Nephron progenitor cell (in vitro differentiated cells): Measurements from ENCODE around the gene ITGAE.
"Not testable (repeated sequence)": the region's sequence is repeated elsewhere in the genome, so short reads cannot be mapped to it uniquely, and the experiment has no call there.

Experiments
- DNase-seq: peaks from one replicate; pipeline ENCODE4 v3.0.0; 2021
- H3K27ac Mint-ChIP-seq: 2 replicates; pipeline ENCODE4 v1.8.0; 2021; ENCODE audit warnings: mild to moderate bottlenecking, moderate library complexity, mixed read lengths
- H3K27me3 Mint-ChIP-seq: 2 replicates; pipeline ENCODE4 v1.8.0; 2021; ENCODE audit warnings: mild to moderate bottlenecking, low read depth, mixed read lengths; ENCODE audit not compliant: poor library complexity
- H3K36me3 Mint-ChIP-seq: 2 replicates; pipeline ENCODE4 v1.8.0; 2021; ENCODE audit warnings: low read depth, mixed read lengths
- H3K4me1 Mint-ChIP-seq: 2 replicates; pipeline ENCODE4 v1.8.0; 2021; ENCODE audit warnings: mixed read lengths
- H3K4me3 Mint-ChIP-seq: 2 replicates; pipeline ENCODE4 v1.8.0; 2021; ENCODE audit warnings: mild to moderate bottlenecking, moderate library complexity, mixed read lengths
- H3K9me3 Mint-ChIP-seq: 2 replicates; pipeline ENCODE4 v1.8.0; 2021; ENCODE audit warnings: mild to moderate bottlenecking, moderate library complexity, mixed read lengths
- TF ChIP-seq, protein P1 (sequence below): fragments of 200-600 bp; sonication (generic); IDR thresholded peaks from 2 replicates; pipeline ENCODE4 v1.5.0; 2021; ENCODE audit warnings: antibody characterized with exemption

The ITGAE gene

DNA sequence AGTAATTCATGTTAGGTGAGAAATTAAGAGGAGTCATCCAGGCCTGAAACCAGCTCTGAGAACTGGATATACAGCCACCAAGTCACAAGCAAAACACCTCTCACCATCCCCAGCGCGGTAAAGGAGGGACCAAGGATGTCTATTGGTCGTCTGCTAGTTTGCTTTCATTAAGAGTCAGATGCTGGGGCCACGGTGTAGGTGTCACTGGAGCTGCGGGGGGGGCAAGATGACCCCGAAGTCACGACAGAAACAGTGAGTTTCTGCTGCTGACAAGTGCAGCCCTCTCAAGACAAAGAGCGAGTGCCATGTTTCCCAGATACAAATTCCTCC is 44.3 kb upstream of the ITGAE start:
- no peak for DNase-seq
- peaks cover 20% of the 10 kb centered on the region for H3K27me3 Mint-ChIP-seq
- H3K4me3 Mint-ChIP-seq: peak overlapping the region; percentile 94
- H3K36me3 Mint-ChIP-seq: peaks cover 34% of the 10 kb centered on the region
- no peaks in the 10 kb centered on the region for H3K9me3 Mint-ChIP-seq
- peak overlapping the region; percentile 72 for H3K27ac Mint-ChIP-seq
- peaks cover 24% of the 10 kb centered on the region for H3K4me1 Mint-ChIP-seq
- TF ChIP-seq, protein P1, sequence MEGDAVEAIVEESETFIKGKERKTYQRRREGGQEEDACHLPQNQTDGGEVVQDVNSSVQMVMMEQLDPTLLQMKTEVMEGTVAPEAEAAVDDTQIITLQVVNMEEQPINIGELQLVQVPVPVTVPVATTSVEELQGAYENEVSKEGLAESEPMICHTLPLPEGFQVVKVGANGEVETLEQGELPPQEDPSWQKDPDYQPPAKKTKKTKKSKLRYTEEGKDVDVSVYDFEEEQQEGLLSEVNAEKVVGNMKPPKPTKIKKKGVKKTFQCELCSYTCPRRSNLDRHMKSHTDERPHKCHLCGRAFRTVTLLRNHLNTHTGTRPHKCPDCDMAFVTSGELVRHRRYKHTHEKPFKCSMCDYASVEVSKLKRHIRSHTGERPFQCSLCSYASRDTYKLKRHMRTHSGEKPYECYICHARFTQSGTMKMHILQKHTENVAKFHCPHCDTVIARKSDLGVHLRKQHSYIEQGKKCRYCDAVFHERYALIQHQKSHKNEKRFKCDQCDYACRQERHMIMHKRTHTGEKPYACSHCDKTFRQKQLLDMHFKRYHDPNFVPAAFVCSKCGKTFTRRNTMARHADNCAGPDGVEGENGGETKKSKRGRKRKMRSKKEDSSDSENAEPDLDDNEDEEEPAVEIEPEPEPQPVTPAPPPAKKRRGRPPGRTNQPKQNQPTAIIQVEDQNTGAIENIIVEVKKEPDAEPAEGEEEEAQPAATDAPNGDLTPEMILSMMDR: no peak

DNA sequence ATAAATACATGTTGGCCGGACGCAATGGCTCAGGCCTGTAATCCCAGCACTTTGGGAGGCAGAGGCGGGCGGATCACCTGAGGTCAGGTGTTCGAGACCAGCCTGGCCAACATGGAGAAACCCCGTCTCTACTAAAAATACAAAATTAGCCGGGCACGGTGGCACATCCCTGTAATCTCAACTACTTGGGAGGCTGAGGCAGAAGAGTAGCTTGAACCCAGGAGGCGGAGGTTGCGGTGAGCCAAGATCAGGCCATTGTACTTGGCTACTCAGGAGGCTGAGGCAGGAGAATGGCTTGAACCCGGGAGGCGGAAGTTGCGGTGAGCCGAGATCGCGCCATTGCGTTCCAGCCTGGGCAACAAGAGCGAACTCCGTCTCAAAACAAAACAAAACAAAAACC is 43.6 kb upstream of the ITGAE start:
- Mint-ChIP-seq H3K4me3 (peak overlapping the region; percentile 94), H3K27me3 (peaks cover 17% of the 10 kb centered on the region), H3K4me1 (peaks cover 24% of the 10 kb centered on the region), H3K36me3 (peaks cover 41% of the 10 kb centered on the region)
- H3K27ac Mint-ChIP-seq, H3K9me3 Mint-ChIP-seq, DNase-seq: not testable (repeated sequence)

DNA sequence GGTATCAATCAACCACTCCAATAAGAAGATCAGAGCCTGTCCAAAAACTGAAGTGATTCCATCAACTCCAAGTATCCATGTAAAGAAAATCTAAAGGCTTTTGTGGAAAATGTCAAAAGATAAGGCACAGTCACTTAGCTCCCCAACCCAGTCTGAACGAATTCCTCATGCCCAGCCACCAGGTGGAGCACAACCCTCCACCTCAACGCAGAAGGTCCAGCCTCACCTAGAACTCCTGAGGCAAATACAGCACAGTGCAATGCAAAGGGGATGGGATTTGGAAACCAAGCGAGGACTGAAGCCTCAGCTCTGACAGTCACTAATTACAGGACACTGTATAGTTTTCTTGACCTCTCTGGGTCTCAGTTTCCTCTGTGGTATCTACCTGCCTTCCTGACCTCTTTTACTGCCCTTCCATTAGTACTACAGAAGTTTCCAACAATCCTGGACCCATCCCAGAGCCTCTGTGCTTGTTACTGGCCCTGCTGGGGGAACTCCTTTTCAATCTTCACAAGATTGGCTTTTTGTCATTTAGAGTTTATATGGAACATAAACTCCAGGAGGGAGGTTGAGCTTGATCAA is 43.0 kb upstream of the ITGAE start:
- H3K27me3 Mint-ChIP-seq: peaks cover 12% of the 10 kb centered on the region
- no peaks in the 10 kb centered on the region for H3K9me3 Mint-ChIP-seq
- peaks cover 46% of the 10 kb centered on the region for H3K36me3 Mint-ChIP-seq
- peak overlapping the region; percentile 94 for H3K4me3 Mint-ChIP-seq
- TF ChIP-seq, protein P1: peak; percentile 47
- H3K27ac Mint-ChIP-seq: peak overlapping the region; percentile 6
- peak; percentile 36 for DNase-seq
- peaks cover 24% of the 10 kb centered on the region for H3K4me1 Mint-ChIP-seq

DNA sequence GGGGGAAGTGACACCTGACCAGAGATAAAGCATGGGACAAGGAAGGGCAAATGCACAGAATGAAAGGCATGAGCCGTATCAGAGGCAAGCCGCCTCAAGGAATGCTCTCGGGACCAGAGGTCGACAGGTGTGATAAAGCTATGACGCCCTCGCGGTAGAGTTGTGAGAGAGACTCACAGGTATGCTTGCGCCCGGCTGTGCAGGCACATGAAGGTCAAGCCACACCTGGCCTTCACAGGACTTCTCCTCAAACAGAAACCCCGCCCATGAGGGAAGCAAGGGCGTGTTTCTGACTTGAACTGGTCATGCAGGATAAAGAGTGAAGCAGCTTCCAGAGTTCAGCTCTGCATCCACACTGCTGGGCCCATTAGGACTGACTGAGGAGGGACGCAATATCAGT is 37.2 kb upstream of the ITGAE start:
- Mint-ChIP-seq H3K4me3 (no peak overlapping the region), H3K36me3 (peaks cover 75% of the 10 kb centered on the region), H3K4me1 (peaks cover 8% of the 10 kb centered on the region), H3K27ac (peak overlapping the region; percentile 34), H3K9me3 (no peaks in the 10 kb centered on the region), H3K27me3 (no peaks in the 10 kb centered on the region)
- DNase-seq: no peak
- TF ChIP-seq, protein P1: no peak

DNA sequence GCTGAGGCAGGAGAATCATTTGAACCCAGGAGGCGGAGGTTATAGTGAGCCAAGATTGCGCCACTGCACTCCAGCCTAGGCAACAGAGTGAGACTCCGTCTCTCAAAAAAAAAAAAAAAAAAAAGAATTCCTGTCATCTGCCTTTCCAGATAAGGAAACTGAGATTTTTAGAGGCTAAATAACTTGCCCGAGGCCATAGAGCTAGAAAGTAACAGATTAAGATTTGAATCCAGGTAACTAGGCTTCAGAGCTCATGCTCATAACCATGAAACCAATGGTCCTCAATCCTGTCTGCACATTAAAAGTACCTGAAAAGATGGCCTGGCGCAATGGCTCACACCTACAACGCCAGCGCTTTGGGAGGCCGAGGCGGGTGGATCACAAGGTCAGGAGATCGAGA is 35.6 kb upstream of the ITGAE start:
- H3K27ac Mint-ChIP-seq: no peak overlapping the region
- H3K27me3 Mint-ChIP-seq: peaks cover 2% of the 10 kb centered on the region
- peaks cover 75% of the 10 kb centered on the region for H3K36me3 Mint-ChIP-seq
- TF ChIP-seq, protein P1: no peak
- H3K9me3 Mint-ChIP-seq: no peaks in the 10 kb centered on the region
- H3K4me3 Mint-ChIP-seq: no peak overlapping the region
- peaks cover 8% of the 10 kb centered on the region for H3K4me1 Mint-ChIP-seq
- DNase-seq: no peak

DNA sequence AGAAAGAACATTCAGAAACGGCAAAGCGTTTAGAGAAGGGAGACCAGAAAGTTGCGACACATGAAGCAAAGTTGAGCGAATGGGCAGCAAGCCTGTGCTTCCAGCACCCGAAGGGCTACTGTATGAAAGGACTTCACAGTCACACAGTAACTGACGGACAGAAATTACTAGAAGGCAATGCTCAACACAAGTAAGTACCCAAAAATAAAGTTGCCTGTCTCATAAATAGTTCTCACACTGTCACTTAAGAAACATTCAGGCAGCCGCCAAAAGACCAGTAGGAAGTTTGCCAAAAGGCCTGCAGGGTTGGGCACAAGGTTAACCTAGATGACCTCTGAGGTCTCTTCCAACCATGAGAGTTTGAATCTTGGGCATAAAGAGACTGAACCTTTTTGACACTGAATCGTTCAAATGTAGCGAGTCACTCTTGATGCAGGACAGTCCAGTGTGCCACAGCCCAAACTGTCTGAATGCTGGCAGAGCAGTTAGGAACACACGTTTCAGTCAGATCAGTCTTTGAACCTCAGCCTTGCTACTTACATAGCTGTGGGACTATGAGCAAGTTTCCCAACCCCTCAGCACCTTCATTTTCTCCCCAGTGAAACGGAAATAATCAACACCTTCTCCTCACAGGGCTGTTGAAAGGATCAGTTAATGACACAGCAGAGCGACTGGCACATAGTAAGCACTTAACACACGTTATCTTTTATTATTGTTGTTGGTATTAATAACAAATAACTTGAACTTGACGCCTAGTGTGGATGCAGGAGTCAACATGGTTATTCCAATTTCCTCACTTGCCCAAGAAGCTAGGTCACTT is 34.6 kb upstream of the ITGAE start:
- Mint-ChIP-seq H3K4me3 (no peak overlapping the region), H3K36me3 (peaks cover 71% of the 10 kb centered on the region), H3K27ac (peak overlapping the region; percentile 39), H3K27me3 (peaks cover 2% of the 10 kb centered on the region), H3K4me1 (peaks cover 8% of the 10 kb centered on the region), H3K9me3 (no peaks in the 10 kb centered on the region)
- no peak for DNase-seq
- TF ChIP-seq, protein P1: no peak
